Retinal pigment epithelial cell (primary cell): ENCODE results near the gene GEMIN2.
"Not testable (repeated sequence)": the region's sequence is repeated elsewhere in the genome, so short reads cannot be mapped to it uniquely, and the experiment has no call there.

Source experiments
- DNase-seq: peaks from one replicate; pipeline ENCODE4 v3.0.0-alpha.2; 2010; ENCODE audit warnings: low read depth
- H3K4me3 ChIP-seq: 2 replicates; pipeline ENCODE4 v1.5.1; 2011; ENCODE audit warnings: mild to moderate bottlenecking, low read length, control low read depth, moderate library complexity
- CTCF ChIP-seq: conservative IDR thresholded peaks from 2 replicates; pipeline ENCODE4 v1.5.1; 2011; ENCODE audit warnings: low read depth, low read length, control low read depth, inconsistent platforms

Gene GEMIN2

GRCh38 chr14:39114073-39114838 lies at the start of gene GEMIN2:
TSS of gene GEMIN2 (plus strand) at chr14:39114323. CDS start at chr14:39114339, 16 bp downstream.
- DNase-seq: peak; percentile 80
- peak within 1 kb of the TSS; percentile 87 for H3K4me3 ChIP-seq
- no peak for TF ChIP-seq CTCF

GRCh38 chr14:39069169-39069805 lies 44.8 kb upstream of the GEMIN2 start:
- H3K4me3 ChIP-seq, DNase-seq: not testable (repeated sequence)

GRCh38 chr14:39069923-39070322 lies 44.2 kb upstream of the GEMIN2 start:
- no peak for DNase-seq
- no peak overlapping the region for H3K4me3 ChIP-seq
- TF ChIP-seq CTCF: no peak

GRCh38 chr14:39071096-39071495 lies 43.0 kb upstream of the GEMIN2 start:
- no peak overlapping the region for H3K4me3 ChIP-seq
- no peak for DNase-seq
- TF ChIP-seq CTCF: no peak

- no peak for DNase-seq
- TF ChIP-seq CTCF: no peak
- no peak overlapping the region for H3K4me3 ChIP-seq
Measured at GRCh38 chr14:39080886-39081285, 33.2 kb upstream of the GEMIN2 start.

GRCh38 chr14:39083127-39083526 lies 31.0 kb upstream of the GEMIN2 start:
- no peak overlapping the region for H3K4me3 ChIP-seq
- DNase-seq: no peak
- no peak for TF ChIP-seq CTCF

GRCh38 chr14:39085933-39086332 lies 28.2 kb upstream of the GEMIN2 start:
- DNase-seq: no peak
- TF ChIP-seq CTCF: no peak
- no peak overlapping the region for H3K4me3 ChIP-seq
